8988T (cell line): Measurements from ENCODE around the gene CLCN5.
A peak's percentile ranks its signal among the peaks of the same experiment; 100 is the strongest.

Experiments
- DNase-seq: peaks from one replicate; pipeline ENCODE4 v3.0.0; 2011

The CLCN5 gene

GRCh38 chrX:49934729-49935128 lies 12.3 kb downstream of the CLCN5 start:
- no peak for DNase-seq

DNA sequence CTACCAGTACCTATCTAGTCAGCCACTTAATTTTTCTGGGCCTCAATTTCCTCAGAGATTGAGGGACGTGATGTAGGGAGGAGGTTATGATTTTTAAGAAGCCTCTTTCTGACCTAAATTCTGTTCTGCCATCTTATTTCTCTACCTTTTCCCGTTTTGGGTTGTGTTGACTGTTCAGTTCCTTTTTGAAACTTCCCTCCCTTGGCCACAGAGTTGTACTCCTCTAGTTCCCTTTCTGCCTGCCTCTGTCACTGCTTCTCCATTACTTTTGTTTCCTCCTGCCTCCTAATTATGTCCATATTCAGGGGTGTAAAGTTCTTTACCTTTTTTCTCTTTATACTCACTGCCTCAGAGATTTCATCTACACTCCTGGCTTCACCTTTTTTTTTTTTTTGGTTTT lies 25.4 kb downstream of the CLCN5 start:
- DNase-seq = no peak

- no peak for DNase-seq
Measured at GRCh38 chrX:49949961-49950360, 27.6 kb downstream of the CLCN5 start.

GRCh38 chrX:49951524-49952193 lies 29.3 kb downstream of the CLCN5 start:
- DNase-seq = no peak

DNA sequence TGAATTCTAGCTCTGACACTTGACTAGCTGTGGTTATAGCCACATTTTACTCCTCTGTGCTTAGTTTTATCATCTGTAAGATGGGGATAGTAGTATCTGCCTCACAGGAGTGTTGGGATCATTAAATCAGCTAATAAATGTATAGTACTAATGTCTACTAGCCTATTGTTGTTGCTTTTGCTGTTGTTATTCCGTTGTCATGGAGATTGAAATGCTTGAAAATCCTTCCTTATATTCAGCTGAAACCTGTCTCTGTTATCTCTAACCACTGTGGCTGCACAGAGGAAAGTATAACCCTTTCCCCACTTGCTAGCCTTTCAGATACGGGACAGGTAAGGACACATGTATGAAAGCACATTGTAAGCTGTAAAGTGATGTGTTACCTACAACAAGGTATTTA lies 33.9 kb downstream of the CLCN5 start:
- DNase-seq = no peak

DNA sequence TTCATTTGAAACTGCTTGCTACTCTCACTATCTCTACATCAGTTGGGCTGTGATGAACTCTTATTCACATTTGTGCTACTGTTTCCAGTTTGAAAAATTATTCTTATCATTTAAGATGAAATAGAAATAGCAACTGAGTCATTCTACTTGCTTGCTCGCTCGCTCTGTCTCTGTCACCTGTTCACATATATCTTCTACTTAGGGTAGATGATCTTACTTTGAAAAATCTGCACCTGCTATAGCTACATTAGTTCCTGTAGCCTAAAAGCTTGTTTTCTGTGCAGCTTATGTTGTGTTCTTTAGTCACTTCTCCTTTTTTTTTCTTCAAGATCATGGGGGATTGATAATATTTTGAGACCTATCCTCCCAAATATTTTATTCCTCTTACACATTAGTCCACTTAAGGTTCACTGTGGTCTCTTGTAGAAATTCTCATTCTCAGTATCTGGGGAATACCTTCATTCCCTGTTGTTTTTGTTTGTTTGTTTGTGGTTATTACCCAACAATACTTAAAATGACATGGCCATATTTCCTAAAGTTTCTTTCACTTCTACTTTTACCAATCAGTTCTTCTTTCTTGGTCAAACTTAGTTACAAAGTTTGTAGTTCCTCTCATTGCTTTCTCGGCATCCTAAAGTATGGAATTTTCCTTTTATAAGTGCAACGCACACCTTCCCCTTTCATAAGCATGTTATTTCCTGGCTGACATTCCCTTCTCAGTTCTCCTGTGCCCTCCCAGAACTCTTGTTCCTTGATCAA lies 36.5 kb downstream of the CLCN5 start:
- no peak for DNase-seq

- DNase-seq = no peak
Measured at GRCh38 chrX:49959602-49960001, 37.2 kb downstream of the CLCN5 start.

GRCh38 chrX:49960061-49960460 lies 37.7 kb downstream of the CLCN5 start:
- DNase-seq = no peak

DNA sequence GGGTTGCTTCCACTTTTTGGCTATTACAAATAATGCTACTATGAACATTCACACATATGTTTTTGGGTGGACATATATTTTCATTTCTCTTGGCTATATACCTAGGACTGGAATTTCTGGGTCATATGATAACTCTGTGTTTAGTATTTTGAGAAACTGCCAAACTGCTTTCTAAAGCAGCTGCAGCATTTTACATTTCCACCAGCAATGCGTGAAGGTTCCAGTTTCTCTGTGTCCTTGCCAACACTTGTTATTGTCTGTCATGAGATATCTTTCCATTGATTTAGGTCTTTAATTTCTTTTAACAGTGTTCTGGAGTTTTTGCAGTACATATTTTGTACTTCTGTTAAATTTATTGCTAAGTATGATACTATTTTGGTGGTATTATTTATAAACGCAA lies 48.3 kb downstream of the CLCN5 start:
- DNase-seq = no peak

DNA sequence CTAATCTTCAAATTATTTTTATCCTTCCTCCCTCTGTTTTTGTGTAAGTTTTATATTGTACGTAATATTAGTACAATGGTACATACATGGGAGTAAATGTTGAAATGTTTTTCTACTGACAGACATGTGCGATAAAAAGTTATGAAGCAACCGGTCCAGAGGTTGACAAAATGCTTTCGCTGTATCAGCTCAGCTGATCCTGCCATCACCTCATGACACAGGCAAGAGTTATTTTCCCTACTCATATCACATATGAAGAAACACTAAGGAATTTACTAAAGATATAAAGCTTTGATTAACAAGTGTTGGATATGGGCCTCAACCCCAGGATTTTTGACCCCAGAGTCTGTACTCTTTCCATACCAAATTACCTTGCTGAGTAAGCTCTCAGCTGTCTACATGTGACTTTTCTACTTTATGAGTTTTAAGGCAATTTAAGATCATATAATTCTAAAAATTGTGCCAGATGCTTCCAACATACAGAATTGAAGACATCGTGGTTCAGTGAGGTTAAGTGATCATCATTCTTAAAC lies 50.0 kb downstream of the CLCN5 start:
- DNase-seq = no peak

DNA sequence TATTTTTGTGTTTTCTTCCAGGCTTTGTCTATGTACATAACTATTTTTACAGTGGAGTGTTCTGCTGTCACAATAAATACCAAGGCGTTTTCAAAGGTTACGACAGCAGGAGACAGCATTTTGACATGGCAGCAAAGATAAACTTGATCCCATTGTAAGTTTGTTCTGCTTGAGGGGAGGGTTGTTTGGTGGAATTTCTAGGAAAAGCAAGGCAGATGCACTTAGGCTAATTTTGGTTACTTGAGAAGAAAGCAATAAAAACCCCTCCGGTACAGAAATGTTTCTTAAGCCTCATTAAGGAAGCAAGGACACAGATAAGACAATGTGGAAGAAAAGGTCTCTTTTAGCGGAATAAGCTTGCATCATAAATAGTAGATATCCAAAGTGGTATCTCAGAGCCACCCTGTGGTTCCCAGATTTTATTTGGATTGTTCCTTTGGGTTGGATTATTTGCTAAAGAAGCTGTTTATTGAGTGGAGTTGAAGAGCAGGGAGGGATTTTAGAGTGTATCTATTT lies 54.3 kb downstream of the CLCN5 start:
- no peak for DNase-seq

- no peak for DNase-seq
Measured at GRCh38 chrX:49977319-49978090, 55.1 kb downstream of the CLCN5 start.

DNA sequence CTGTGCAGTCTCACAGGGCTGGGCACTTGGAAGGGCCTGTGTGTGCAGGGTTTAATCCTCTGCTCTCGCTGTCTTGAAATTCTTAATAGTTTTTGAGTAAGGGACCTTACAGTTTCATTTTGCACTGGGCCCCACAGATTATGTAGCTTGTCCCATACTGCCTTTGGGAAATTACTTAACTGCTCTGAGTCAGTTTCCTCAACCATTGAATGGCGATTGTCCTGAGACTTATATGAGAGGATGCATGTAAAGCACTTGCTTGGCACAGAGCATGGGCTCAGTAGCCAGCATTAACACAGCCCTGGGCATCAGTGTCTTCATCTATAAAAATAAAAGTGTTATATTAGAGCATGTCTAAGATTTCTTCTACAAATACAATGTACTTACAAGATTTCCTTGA lies 55.8 kb downstream of the CLCN5 start:
- no peak for DNase-seq

GRCh38 chrX:49986058-49986457 lies 63.7 kb downstream of the CLCN5 start:
- DNase-seq = no peak

GRCh38 chrX:49987651-49988050 lies 65.3 kb downstream of the CLCN5 start:
- DNase-seq = no peak

DNA sequence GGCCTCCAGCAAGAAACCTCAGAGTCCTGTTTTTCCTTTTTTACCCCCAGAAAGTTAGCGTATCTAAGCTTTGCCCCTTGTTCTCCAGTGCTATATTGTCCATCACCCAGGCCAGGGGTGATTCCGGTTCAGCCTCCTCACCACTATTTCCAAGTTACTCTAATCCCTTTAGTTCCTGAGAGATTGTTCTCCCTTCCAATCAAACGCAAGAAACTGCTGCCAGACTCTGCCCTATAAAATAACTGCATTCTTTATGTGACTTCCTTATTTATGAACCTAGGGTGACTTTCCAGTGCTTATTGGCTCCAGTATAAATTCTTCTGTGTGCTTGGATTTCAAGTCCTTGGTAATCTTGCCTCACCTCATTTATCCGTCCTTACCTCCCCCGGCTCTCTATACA lies 65.7 kb downstream of the CLCN5 start:
- no peak for DNase-seq

DNA sequence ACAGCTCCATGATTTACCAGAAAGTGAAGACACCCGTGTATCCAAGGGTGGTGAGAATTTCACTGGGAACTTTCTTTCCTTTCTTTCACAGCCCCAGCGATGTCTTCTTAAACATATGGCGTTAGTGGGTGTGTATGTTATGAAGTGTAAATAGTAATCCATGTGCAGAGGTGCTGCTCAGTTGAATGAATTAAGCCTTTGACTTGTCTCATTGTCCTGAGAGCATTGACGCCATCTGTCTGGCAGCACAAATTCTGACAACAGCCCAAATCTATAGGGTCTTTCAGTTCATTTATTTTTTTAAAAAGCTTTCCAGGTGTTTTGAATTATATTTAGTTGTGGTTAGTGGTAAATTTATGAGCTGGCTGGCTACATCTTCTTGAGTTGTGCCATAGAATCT lies 69.4 kb downstream of the CLCN5 start:
- no peak for DNase-seq

GRCh38 chrX:49992853-49993252 lies 70.5 kb downstream of the CLCN5 start:
- no peak for DNase-seq

GRCh38 chrX:49993661-49994060 lies 71.3 kb downstream of the CLCN5 start:
- no peak for DNase-seq

DNA sequence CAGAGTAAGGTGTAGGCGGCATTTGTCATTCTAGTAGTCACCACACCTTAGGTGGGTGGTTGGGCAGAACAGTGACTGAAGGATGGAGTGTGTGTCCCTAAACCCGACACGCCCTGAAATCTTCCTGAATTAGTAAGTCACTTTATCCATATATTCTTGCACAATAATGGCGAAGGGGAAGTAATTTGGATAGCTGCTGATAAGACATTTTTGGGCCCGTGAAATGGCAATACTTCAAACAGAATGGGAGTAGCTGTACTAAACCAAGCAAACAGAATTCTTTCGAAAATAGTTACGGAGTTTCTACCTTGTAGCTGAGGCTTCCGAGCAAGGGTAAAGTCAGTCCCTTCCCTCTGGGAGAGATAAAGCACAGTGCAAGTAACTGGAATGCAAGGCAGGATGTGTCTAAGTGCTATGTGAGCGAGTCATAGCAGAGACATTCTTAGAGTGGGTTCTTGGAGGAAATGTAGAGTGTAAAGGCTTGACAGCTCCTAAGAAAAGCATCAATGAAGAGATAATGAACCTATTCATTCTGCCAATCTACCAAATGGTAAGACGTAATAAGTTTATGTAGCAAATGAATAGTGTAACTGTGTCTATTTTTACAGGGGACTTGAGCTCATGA lies 72.8 kb downstream of the CLCN5 start:
- peak; percentile 20 for DNase-seq

- DNase-seq = no peak
Measured at GRCh38 chrX:49995795-49996455, 73.5 kb downstream of the CLCN5 start.

- no peak for DNase-seq
Measured at GRCh38 chrX:49996474-49996873, 74.1 kb downstream of the CLCN5 start.
